ENCODE data around the gene MCRIP2.
"Not testable (repeated sequence)": the region's sequence is repeated elsewhere in the genome, so short reads cannot be mapped to it uniquely, and the experiment has no call there.

MCRIP2 gene

GRCh38 chr16:680967-681745 is 39.5 kb downstream of the MCRIP2 start:
- no peak for DNase-seq (ENCODE audit: low read depth in 2 of 2)

- DNase-seq (ENCODE audit: low read depth in 2 of 2), result no peak
Observed at GRCh38 chr16:681746-682427, 40.3 kb downstream of the MCRIP2 start.

- DNase-seq (ENCODE audit: low read depth in 2 of 2), result no peak
Observed at GRCh38 chr16:682493-683395, 41.1 kb downstream of the MCRIP2 start.

- DNase-seq (ENCODE audit: low read depth in 2 of 2), result no peak
Observed at GRCh38 chr16:683396-684070, 41.9 kb downstream of the MCRIP2 start.

- DNase-seq (ENCODE audit: low read depth in 2 of 2), result peak; percentile 93 to 98
Observed at GRCh38 chr16:684071-684794, 42.6 kb downstream of the MCRIP2 start, which contains the start of gene JMJD8. Gene JMJD8, minus strand, starts transcription at chr16:684334. Its CDS starts 15 bp downstream, at chr16:684319.

- DNase-seq (ENCODE audit: low read depth in 2 of 2), result no peak
Observed at GRCh38 chr16:684961-685696, 43.5 kb downstream of the MCRIP2 start.

- DNase-seq (ENCODE audit: low read depth in 2 of 2), result no peak
Observed at GRCh38 chr16:685967-686366, 44.3 kb downstream of the MCRIP2 start.

- no peak for DNase-seq (ENCODE audit: low read depth in 2 of 2)
Observed at GRCh38 chr16:686459-687260, 45.0 kb downstream of the MCRIP2 start.

- no peak for DNase-seq (ENCODE audit: low read depth in 2 of 2)
Observed at GRCh38 chr16:687499-687898, 45.9 kb downstream of the MCRIP2 start.

GRCh38 chr16:689175-689897 is 47.7 kb downstream of the MCRIP2 start:
- DNase-seq (ENCODE audit: low read depth in 2 of 2), result no peak

GRCh38 chr16:691242-691641 is 49.6 kb downstream of the MCRIP2 start:
- DNase-seq (ENCODE audit: low read depth in 2 of 2), result not testable (repeated sequence)

- no peak for DNase-seq (ENCODE audit: low read depth in 2 of 2)
Observed at GRCh38 chr16:692356-693108, 50.9 kb downstream of the MCRIP2 start.

- no peak for DNase-seq (ENCODE audit: low read depth in 2 of 2)
Observed at GRCh38 chr16:693364-693763, 51.7 kb downstream of the MCRIP2 start.

- DNase-seq (ENCODE audit: low read depth in 2 of 2), result no peak
Observed at GRCh38 chr16:693766-694165, 52.1 kb downstream of the MCRIP2 start.

GRCh38 chr16:694187-694862 is 52.7 kb downstream of the MCRIP2 start:
- DNase-seq (ENCODE audit: low read depth in 2 of 2), result no peak

- no peak for DNase-seq (ENCODE audit: low read depth in 2 of 2)
Observed at GRCh38 chr16:694863-695354, 53.3 kb downstream of the MCRIP2 start.

Measured in stimulated activated CD4-positive, alpha-beta T cell treated with anti-CD3 and anti-CD28 coated beads, Interleukin-4, amount 100 ng/mL, for 48 hours (primary cell).